EH (cell line): ENCODE results near the gene RAB24.
"Not testable (repeated sequence)": the region's sequence is repeated elsewhere in the genome, so short reads cannot be mapped to it uniquely, and the experiment has no call there.

Experiments used
- DNase-seq: peaks from one replicate; pipeline ENCODE4 v3.0.0-alpha.2; 2015; ENCODE audit warnings: low read depth

Gene RAB24

DNA sequence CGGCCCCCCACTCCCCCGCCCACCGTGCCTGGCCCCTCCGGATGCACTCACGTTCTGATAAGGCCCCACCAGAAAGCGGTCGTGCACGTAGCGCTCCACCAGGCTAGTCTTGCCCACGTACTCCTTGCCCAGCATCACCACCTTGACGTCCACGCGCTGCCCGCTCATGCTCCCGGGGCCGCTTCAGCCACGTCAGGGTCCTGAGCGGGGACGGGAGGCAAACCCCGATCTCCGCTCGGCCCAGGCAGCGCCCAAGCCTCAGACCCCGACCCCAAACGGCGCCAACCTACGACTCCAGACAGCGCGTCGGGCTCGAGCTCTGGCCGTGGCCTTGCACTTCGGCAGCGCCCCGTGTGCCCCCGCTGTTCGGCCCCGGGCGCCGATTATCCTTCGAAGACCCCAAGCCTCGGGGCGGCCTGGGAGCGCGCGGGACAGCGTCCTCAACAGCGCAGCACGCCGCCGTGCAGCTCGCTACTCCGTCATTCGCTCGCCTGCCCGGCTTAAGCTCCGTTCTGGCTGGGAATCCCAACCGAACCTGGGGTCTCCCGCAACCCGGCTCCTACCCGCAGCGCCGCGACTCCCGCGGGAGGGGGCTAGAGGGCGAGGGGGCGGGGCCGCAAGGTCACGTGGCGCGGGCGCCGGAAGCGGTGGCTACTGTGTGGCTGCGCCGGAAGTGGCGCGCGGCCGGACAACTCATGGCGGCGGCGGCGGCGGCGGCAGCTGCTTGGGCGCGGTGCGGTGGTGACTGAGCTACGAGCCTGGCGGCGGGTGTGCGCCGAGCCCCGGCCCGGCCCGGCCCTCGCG is at the start of gene RAB24, which contains the start of gene PRELID1:
RAB24 (minus strand) TSS at position 599 of the 804 bp plus-strand sequence; CDS start at position 168, 431 bp downstream.
PRELID1 (plus strand) TSS at position 679 of the 804 bp plus-strand sequence. CDS start 187 bp downstream, outside the sequence.
- DNase-seq = peak; percentile 85

DNA sequence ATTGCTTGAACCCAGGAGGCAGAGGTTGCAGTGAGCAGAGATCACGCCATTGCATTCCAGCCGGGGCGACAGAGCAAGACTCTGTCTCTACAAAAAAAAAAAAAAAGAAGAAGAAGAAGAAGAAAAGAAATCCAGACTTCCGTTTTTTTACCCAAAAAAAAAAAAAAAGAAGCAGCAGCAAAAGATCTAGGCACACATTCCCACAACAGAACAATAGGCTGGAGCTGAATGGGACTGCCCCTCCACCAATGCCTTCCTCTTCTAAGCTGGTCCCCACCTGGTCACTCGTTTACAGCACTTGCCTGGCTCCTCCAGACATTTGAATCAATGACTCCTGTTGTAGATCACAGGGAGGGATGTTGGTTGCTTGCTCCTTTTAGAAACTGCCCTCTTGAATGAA is 49.6 kb upstream of the RAB24 start:
- no peak for DNase-seq

DNA sequence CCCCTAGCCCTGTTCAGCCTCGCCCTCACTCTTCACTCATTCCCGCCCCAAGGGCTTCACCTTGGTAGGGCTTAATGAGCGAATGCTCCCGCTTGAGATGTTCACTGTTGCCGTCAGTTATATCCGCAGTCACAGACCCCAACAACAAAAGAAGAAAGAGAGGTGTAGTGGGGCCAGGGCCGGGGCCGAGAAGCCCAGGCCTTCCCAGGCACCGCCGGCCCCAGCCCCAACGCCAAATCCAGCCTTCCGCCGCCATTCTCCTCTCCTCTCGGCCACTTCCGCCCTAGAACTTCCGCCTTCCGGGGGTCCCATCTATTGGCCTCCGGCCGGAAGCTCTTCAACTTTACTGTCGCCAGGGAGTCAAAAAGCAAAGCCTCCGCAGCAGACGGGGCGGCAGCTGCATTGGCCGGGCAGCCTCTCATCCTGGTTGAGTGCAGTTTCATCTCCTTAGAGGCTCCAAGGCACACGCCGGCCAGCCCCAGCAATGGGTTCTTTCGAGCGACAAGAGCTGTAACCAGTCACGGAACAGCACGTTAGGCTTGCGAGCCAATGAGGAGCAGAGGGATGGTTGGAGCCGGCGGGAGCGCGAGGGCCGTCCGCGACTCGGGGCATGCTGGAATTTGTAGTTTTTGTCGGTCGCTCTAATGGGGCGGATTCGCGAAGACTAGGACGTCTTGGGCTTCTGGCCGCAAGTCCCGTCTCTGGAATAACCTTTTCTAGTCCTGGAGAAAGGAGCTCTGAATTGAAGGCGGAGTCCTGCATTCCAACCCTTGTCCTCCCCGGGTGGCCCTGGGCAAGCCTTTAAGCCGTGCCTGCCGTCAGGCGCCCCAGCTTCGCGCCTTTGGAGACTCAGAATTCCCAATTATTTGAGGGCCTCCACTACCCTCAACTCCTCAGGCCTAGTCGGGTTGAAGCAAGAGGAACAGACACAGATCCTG is 48.1 kb upstream of the RAB24 start, which contains the start of gene LMAN2:
LMAN2 (minus strand) TSS at position 277 of the 938 bp plus-strand sequence; CDS start at position 256, 21 bp downstream.
- peak; percentile 96 for DNase-seq

DNA sequence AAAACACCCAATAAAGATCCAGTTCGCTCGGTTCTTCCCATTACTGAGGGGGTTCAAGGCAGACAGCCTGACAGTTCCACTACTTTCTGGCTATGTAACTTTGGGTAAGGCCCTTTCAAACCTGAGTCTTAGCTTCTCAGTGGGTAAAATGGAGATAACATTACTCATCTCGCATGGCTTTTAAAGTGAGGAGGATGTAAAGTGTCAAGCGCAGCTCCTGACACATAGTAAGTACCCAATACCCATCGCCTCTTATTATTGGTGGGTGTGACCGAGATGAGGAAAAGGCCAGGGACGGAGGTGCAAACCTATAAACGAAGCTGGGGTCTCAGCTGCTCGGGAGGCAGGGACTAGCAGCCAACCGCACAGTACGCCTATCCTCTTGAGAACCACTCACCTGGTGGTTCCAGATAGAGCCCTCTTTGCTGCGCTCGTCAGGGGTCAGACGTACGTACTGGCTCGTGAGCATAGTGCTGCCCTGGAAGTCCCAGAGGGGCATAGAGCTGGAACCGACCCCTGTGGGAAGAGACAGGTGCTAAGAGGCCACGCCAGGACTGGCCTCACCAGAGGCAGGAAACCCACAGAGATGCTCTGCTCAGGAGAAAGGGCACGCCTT is 47.4 kb upstream of the RAB24 start:
- peak; percentile 14 for DNase-seq

DNA sequence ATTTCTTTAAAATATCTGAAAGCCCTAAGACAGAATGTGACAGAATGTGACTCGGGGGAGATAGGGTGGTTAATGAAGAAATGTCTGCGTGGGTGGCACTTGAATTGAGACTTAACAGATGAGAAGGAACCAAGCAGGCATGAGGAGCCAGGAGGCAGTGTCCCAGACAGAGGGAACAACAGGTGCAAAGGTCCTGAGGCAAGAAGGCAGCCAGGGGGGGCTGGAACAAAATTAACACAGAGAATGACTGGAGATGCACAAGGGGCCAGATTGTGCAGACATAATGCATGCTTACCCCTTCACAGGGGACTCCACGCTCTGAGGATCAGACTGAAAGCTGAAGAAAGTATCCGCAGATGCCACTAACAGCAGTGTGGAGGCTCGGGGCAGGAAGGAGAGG is 46.2 kb upstream of the RAB24 start:
- DNase-seq = no peak

DNA sequence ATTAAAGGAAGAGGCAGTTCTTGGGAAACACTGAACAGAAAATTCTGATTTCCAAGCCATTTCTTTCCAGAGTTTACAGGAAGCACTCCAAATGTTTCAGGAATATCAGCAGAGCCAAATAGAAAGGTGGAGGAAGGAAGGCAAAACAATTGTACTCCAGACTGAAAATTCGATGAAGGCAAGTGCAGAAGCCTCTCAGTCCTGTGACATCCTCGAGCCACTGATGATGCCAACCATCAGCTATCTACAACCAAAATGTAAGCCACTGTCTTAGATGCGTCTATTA is 45.8 kb upstream of the RAB24 start:
- no peak for DNase-seq

DNA sequence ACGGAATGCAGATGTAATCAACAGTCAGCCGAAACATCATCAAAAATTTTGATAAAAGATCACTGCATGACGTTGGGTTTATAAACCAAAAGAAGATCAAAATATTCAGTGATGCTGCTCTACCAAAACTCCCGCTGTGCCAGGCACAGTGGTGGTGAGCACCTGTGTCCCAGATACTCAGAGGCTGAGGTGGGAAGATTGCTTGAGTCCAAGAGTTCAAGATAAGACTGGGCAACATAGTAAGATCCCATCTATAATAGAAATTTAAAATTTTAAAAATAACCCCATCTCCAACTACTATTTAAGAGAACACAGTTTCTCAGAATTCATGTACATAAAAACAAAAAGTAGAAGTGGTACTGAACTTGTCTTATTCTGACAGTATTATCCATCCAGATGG is 44.2 kb upstream of the RAB24 start:
- DNase-seq = no peak

DNA sequence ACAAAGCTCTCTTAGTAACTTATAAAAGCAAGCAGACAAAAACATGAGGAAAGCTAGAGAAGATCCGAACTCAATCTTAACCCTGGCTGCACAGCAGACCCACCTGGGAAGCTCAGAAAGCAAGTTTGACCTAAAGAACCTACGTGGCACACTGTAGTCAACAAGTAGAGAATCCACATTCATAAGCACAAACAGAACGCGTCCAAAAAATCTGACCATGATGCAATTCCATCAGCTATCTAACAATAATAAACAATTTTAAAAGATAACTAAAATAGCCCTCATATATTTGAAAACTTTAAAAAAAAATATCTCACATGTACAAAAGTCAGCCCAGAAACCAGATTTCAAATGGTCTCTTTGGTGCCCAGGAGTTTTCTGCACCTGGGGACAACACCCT is 43.3 kb upstream of the RAB24 start:
- no peak for DNase-seq

DNA sequence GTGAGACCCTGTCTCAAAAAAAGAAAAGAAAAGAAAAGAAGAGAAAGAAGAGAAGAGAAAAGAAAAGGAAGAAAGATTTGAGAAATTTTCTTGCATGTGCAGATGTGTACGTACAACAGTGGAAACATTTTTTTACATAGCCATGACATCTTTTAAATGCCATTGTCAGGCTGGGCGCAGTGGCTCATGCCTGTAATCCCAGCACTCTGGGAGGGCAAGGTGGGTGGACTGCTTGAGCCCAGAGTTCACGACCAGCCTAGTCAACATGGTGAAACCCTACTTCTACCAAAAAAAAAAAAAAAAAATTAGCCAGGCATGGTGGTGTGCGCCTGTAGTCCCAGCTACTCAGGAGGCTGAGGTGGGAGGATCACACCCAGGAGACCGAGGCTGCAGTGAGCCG is 41.4 kb upstream of the RAB24 start:
- no peak for DNase-seq

DNA sequence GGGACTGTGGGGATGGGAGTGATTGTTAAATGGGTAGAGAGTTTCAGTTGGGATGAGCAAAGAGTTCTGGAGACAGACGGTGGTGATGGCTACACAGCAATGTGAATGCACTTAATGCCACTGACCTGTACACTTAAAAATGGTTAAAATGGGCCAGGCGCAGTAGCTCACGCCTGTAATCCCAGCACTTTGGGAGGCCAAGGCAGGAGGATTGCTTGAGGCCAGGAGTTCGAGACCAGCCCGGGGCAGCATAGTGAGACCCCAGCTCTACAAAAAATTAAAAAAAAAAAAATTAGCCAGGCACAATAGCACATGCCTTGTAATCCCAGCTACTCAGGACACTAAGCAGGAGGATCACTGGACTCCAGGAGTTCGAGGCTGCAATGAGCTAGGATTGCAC is 40.3 kb upstream of the RAB24 start:
- DNase-seq = no peak

DNA sequence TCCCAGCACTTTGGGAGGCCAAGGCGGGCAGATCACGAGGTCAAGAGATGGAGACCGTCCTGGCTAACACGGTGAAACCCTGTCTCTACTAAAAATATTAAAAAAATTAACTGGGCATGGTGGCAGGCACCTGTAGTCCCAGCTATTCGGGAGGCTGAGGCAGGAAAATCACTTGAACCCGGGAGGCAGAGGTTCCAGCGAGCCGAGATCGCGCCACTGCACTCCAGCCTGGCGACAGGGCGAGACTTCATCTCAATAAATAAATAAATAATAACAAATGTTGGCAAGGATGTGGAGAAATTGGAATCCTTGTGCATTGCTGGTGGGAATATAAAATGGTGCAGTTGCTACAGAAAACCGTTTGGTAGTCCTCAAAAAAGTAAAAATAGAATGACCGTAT is 39.5 kb upstream of the RAB24 start:
- not testable (repeated sequence) for DNase-seq

DNA sequence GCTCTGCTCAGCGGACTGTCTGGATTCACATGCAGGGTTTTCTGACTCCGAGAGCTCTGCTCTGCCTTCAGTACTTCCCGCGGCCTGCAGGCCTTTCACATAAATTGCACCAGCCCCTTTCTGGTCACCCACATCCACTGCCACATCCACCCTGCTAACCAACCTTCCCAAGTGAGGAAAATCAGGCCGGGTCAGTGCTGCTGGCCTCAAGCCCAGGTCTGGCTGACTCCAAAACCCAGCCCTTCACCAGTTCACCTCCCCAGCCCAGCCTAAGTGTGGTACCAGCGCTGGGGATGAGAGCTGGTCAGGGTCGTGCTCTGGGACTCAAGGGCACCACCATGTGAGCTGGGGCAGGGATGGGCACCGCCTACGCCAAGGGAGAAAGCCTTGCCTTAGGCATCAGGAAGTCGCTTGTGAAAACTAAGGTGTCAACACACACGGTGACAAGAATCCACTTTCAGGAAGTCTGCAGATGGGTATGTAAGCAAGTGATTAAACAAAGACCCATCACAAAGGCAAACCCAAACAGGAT is 35.7 kb upstream of the RAB24 start:
- DNase-seq = no peak

DNA sequence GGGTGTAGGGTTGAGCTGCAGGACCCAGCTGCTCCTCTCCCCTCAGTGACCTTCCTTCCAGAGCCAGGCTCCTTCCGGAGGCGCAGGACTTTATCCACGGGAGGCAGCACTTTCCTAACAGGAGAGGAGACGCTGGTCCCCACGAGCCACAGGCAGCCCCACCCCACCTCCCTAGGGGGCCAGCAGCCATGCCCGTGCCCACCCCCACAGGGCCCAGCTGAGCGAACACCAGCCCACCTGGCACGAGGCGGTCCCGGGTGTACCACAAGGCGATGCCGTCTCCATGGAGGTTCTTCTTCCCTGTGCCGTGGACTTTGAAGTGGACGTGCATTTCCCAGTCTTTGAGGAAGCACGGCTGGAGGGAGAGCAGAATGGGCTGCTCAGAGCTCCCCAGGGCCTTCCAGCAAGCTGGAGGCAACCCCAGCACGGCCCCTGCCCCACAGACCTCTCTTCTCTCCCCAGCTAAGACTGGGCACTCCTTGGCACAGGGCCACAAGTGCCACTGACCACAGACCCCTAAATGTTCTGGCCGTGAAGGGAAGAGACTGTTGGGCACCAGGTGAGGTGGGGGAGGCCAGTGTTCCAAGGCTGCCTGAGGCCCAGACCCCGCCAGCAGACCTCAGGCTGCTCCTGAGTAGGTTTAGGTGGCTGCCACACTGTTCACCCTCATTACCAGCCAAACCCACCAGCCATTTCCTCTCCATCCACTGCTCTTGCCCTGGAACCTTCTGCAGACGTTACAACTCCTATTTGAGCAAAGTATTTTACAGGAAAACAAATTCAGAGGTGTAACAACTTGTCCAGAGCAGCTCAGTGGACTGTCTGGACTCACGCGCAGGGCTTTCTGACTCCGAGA is 35.0 kb upstream of the RAB24 start:
- no peak for DNase-seq

DNA sequence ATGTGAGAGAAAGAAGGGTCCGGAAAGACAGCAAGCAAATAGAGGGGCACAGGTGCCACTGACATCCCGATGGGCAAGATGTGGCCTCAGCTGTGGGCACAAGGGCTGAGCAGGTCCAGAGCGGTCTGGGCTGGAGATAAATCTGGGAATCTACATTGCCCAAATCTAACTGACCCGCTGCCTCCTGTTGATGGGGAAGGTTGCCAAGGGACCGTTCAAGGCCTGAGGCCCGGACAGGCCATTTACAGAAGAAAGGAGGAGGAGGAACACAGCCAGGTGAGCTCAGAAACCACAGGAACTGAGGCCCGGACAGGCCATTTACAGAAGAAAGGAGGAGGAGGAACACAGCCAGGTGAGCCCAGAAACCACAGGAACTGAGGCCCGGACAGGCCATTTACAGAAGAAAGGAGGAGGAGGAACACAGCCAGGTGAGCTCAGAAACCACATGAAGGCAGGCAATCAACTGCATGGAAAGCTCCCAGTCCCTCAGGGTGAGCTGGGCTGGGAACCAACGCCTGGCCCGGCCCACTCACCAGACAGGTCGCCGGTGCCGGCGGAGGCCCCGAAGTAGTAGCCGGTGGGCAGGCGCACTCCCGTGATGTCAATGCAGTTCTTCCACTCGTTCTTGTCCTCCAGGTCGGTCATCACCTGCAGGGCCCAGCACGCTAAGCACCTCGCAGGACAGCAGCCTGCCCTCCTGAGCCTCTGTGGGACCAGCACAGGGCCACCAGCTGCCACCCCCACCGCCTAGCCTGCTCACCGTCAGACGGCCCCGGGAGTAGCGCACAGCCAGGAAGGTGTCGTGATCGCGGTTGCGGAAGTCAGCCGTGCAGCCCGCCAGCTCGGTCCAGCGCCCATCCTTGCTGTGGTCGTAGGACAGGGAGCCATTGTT is 33.3 kb upstream of the RAB24 start:
- DNase-seq = no peak

DNA sequence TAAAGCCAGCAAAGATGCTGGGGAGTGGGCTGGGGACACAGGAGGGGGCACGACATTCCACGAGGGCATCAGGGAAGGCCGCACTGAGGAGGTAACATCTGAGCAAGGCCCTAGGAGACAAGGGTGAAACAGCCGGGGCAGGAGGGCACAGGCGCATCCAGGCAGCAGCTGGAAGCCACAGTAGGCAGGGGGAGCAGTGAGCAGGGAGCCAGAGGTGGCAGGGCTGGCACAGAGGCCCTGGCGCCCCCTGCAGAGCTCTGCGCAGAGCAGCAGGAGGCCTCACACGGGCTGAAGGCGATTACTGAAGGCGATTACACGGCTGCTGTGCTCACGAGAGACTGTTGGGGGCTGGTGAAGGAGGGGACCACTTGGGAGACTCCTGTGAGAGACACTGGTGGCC is 32.6 kb upstream of the RAB24 start:
- DNase-seq = peak; percentile 29

DNA sequence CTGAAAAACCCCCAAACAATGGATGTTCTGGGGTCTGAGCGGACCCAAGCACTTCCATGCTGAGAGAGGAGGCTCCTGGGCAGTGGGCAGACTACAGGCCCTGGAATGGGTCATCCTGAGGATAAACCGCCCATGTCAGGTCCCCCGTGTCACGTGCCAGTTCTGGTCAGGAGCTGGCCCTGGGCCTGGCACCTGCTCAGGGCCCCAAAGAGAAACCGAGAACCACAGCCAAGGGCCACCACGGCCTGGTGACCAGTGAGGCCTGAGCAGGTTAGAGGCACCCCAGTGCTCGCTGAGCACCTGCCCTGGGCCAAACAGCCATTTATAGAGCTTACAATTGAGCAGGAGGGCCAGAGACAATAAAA is 32.2 kb upstream of the RAB24 start:
- DNase-seq = no peak

DNA sequence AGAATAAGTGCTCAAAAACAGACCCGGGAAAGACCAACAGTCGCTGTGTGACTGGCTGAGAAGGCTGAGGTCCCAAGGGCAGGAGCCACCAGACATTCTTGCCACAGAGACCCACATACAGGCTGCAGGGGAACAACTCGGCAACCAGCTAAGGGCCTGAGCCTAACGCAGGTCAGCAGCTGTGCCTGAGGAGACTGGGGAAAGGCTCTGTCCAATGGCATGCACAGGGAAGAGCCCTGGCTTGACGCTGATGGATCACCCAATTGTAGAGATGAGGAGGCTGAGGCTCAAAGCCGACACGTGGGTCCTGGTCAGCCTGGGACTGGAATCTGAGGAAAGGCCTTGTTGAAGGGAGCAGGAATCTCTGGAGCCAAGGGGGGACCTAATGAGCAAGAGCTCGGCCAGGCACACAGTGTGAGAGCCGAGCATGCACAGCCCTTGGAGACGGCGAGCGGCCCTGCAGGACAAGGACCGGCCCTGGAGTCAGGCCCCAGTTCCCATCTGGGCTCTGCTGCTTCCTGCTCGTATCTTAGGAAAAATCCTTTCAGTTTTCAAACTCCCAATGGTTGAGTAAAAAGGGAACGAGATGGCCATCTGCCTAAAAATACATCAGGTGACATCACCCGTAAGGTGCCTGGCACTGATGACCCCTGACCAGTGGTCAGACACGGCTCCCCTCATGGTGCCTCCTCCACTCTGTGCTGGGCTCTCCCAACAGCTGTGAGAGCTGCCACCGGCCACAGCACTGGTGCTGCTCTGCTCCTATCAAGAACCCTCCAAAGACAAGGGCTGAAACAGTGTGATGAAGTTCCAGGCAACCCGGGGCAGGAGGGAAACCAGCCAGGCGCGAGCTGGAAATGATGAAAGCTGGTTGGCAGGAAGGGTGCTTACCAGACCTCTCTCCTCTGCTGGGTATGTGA is 31.5 kb upstream of the RAB24 start:
- DNase-seq = no peak

DNA sequence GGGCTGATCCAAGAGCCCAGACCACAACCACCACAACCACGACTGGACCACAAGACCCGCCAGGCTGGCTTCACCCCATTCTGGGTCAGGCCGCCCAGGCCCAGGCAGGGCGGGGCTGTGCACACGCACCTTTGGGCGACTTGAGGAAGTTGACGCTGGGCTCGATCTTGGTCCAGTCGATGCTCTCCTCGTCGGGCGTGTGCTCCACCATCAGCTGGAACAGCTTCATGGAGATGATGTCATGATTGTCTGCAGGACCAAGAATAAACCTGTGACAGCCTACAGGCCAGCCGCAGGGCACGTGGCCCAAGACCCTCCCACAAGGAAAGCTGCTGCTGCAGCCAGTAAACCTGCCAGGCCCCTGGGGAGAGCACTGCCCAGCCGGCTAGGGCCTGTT is 30.6 kb upstream of the RAB24 start:
- no peak for DNase-seq

DNA sequence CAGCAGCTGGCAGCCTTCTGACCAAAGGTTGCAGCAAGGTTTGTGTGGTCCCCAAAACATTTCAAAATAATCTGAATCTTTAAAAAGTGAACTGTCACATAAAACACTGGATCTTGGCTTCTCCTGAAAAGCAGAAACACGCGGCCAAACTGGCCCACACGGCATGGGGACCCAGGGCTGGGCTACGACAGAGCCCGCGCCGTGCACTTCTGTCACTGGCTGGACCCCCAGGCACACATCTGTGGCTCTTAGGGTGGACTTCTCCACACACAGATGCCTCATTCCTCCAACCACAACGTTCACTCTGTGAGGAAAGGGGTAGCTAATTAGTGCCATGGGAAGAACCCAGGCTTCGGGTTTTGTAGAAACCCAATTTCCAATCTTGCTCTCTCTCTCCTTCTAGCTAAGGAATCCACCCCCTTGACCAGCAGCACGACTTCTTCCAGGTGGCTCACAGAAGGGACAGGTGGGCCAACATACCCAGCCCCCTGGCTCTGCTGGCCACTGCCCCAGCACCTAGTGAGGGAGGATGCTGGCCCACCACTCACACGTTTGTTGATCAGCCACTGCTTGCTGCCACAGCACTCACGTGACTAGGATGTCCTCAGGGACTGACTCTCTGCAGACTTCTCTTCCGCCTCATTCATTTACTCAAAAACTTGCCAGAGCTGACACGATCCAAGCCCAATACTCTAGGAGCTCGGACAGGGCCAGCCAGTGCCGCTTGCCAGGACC is 30.1 kb upstream of the RAB24 start:
- DNase-seq = no peak
